ENCODE data around the gene HBB.

Gene HBB

DNA sequence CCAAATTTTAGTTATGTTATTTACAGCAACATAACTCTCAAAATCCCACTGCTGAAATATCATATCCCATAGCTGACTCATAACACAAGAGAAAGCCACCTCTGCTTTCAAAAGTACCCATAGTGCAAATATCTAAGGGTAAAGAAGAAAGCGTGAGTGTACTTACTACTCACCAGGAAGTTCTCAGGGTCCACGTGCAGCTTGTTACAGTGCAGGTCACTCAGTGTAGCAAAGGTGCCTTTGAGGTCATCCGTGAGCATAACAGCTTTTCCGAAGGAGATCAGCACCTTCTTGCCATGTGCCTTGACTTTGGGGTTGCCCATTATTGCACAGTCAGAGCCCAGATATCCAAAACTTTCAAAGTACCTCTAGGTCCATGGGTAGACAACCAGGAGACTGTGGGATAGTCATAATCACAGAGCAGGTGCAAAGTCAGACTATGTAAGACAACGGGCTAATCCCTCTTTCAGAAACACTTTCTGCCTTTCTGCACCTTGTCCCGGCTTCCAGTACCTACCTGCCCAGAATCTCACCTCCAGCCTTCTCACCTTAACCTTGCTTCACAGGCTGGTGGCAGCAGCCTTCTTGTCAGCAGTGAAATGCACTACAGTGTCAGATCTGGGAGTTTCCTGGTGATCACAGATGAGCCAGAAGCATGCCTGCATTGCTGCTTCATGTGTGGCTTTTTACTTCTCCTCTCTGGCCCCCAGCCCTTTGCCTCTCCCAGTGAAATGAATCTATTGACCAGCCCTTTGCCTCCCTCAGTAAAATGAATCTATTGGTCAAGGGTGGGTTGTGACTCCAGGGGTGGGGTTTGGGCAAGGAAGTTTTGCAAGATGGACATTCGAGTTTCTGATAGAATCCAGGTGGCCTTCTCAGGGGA is 16.3 kb upstream of the HBB start:
- Histone ChIP-seq H3K4me3 (ENCODE audit: low read length) (no peak overlapping the region), H3K36me3 (ENCODE audit: control insufficient read depth, insufficient read depth, low read length) (no peaks in the 10 kb centered on the region), H3K9ac (ENCODE audit: low read length) (no peak overlapping the region), H3K27me3 (ENCODE audit: control insufficient read depth, insufficient read depth, low read length) (no peaks in the 10 kb centered on the region), H3K9me3 (ENCODE audit: control insufficient read depth, low read length) (no peaks in the 10 kb centered on the region), H3K4me1 (ENCODE audit: control insufficient read depth, insufficient read depth, low read length) (no peaks in the 10 kb centered on the region)

DNA sequence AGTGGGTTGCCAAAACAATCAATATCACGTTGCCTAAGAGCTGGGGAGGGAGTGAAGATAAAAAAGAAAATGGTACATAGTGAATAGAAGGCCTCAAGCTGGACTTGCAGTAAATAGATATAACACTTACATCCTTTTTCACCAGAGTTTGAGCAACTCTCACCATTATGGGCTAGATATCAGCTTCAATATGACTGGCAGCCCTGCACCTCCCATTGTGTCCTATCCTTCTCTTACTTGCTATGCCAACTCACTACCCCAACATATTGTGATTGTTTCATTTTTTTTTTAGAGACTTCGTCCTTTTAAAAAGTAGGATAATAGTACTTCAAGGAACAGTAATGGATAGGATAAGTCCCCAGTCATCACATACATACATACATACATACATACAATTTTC is 15.3 kb upstream of the HBB start:
- no peaks in the 10 kb centered on the region for H3K27me3 ChIP-seq (ENCODE audit: control insufficient read depth, insufficient read depth, low read length)
- no peak overlapping the region for H3K9ac ChIP-seq (ENCODE audit: low read length)
- H3K4me3 ChIP-seq (ENCODE audit: low read length) = no peak overlapping the region
- H3K9me3 ChIP-seq (ENCODE audit: control insufficient read depth, low read length) = no peaks in the 10 kb centered on the region
- H3K36me3 ChIP-seq (ENCODE audit: control insufficient read depth, insufficient read depth, low read length) = no peaks in the 10 kb centered on the region
- H3K4me1 ChIP-seq (ENCODE audit: control insufficient read depth, insufficient read depth, low read length) = no peaks in the 10 kb centered on the region

DNA sequence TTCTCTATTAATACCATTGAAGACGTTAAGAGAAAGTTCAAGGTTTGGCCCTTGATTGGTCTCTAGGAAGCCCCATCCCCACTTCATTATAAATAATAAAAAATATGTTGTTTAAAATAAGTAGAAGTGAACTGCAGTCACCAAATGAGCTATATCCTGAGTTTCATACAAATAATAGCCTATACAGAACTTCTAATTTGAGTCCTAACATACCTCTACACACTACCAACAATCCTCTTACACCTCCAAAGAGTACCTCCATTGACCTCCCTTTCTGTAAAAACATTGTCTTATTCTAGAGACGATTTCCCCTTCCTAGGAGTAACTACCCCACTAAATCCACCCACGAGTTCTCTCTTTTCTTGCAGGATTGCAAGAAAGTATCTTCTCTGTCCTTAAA is 14.6 kb upstream of the HBB start:
- Histone ChIP-seq H3K4me3 (ENCODE audit: low read length) (no peak overlapping the region), H3K36me3 (ENCODE audit: control insufficient read depth, insufficient read depth, low read length) (no peaks in the 10 kb centered on the region), H3K27me3 (ENCODE audit: control insufficient read depth, insufficient read depth, low read length) (no peaks in the 10 kb centered on the region), H3K9ac (ENCODE audit: low read length) (no peak overlapping the region), H3K4me1 (ENCODE audit: control insufficient read depth, insufficient read depth, low read length) (no peaks in the 10 kb centered on the region), H3K9me3 (ENCODE audit: control insufficient read depth, low read length) (no peaks in the 10 kb centered on the region)

DNA sequence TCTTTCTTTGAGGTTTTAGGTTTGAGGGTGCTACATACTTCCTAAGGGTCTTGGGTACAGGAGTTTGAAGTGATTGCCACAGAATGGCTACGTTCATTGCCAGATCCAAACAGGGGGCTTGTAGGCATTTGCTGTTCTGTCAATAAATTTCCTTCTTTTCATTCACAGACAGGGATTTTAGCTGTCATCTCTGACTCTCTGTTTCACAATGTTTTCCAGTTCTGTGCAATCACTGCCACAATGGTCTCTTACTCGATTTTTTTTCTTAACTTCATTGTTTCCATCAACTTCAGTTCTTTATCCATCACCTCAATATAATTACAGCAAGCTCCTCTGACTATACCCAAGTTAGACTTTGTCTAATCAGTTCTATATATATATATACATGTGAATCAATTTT is 13.6 kb upstream of the HBB start:
- Histone ChIP-seq H3K4me1 (ENCODE audit: control insufficient read depth, insufficient read depth, low read length) (no peaks in the 10 kb centered on the region), H3K9ac (ENCODE audit: low read length) (no peak overlapping the region), H3K9me3 (ENCODE audit: control insufficient read depth, low read length) (no peaks in the 10 kb centered on the region), H3K27me3 (ENCODE audit: control insufficient read depth, insufficient read depth, low read length) (no peaks in the 10 kb centered on the region), H3K4me3 (ENCODE audit: low read length) (no peak overlapping the region), H3K36me3 (ENCODE audit: control insufficient read depth, insufficient read depth, low read length) (no peaks in the 10 kb centered on the region)

DNA sequence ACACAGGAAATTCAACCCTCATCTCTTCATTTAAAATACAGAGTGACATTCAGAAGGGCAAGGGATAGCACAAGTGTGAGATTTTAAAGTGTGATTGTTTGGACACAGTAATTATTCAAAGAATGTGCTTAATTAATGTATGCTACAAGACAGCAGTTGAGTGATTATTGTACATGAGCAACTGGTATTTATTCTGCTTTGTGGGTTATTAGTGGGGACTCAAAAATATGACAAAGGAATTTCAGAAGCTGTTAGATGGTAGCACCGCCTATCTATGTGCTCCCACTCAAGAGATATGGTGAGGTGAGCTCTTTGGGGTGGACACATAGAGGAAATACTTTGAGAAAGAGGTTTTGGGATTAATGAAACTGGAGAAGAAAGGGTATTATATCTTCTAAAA is 13.2 kb upstream of the HBB start:
- no peaks in the 10 kb centered on the region for H3K27me3 ChIP-seq (ENCODE audit: control insufficient read depth, insufficient read depth, low read length)
- no peak overlapping the region for H3K9ac ChIP-seq (ENCODE audit: low read length)
- no peaks in the 10 kb centered on the region for H3K9me3 ChIP-seq (ENCODE audit: control insufficient read depth, low read length)
- H3K36me3 ChIP-seq (ENCODE audit: control insufficient read depth, insufficient read depth, low read length) = no peaks in the 10 kb centered on the region
- no peaks in the 10 kb centered on the region for H3K4me1 ChIP-seq (ENCODE audit: control insufficient read depth, insufficient read depth, low read length)
- no peak overlapping the region for H3K4me3 ChIP-seq (ENCODE audit: low read length)

DNA sequence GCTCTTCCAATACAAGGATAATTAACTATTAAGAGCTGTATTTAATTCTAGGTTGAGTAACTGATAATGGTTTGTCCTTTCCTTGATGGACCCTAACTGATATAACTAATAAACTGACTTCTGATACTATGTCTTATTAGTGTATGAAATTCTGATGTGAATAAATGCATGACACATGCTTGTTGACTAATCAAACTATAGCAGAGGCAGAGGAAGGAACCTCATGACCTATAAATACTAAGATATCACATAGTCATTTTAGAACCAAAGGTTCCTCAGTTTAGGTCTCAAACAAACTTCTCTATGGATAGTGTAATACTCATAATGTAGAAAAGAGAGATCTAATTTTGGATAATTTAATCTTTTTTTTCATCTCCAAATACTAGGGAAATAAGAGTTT is 12.2 kb upstream of the HBB start:
- H3K4me1 ChIP-seq (ENCODE audit: control insufficient read depth, insufficient read depth, low read length) = no peaks in the 10 kb centered on the region
- H3K9ac ChIP-seq (ENCODE audit: low read length) = no peak overlapping the region
- no peaks in the 10 kb centered on the region for H3K27me3 ChIP-seq (ENCODE audit: control insufficient read depth, insufficient read depth, low read length)
- H3K4me3 ChIP-seq (ENCODE audit: low read length) = no peak overlapping the region
- H3K9me3 ChIP-seq (ENCODE audit: control insufficient read depth, low read length) = no peaks in the 10 kb centered on the region
- H3K36me3 ChIP-seq (ENCODE audit: control insufficient read depth, insufficient read depth, low read length) = no peaks in the 10 kb centered on the region

DNA sequence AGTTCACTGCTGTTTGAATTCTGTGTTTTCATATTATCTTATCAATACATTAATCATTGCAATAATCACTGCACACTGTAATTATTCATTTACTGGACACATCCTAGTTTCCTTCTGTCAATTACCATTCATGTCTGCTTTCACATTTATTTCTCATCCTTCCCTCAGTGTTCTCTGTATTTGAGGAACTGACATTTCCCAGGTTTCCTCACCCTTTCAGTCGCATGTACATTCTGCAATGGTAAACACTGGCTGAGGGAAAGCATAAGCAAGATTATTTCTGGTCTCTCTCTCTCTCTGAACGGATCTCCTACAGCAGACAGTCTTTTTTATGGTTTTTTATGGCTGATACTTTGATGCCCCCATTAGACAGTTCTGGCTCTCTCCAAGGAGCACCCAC is 11.6 kb upstream of the HBB start:
- no peaks in the 10 kb centered on the region for H3K9me3 ChIP-seq (ENCODE audit: control insufficient read depth, low read length)

DNA sequence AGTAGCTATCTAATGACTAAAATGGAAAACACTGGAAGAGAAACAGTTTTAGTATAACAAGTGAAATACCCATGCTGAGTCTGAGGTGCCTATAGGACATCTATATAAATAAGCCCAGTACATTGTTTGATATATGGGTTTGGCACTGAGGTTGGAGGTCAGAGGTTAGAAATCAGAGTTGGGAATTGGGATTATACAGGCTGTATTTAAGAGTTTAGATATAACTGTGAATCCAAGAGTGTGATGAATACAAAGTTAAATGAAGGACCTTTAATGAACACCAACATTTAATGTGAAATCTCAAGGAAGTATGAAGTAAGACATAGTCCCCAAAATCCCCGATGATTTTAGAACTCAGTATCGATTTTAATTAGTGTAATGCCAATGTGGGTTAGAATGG is 10.5 kb upstream of the HBB start:
- H3K4me3 ChIP-seq (ENCODE audit: low read length) = no peak overlapping the region
- H3K9me3 ChIP-seq (ENCODE audit: control insufficient read depth, low read length) = no peaks in the 10 kb centered on the region
- H3K36me3 ChIP-seq (ENCODE audit: control insufficient read depth, insufficient read depth, low read length) = no peaks in the 10 kb centered on the region
- H3K9ac ChIP-seq (ENCODE audit: low read length) = no peak overlapping the region
- no peaks in the 10 kb centered on the region for H3K4me1 ChIP-seq (ENCODE audit: control insufficient read depth, insufficient read depth, low read length)
- H3K27me3 ChIP-seq (ENCODE audit: control insufficient read depth, insufficient read depth, low read length) = no peaks in the 10 kb centered on the region

More for the DNA sequence above, 11.6 kb upstream of the HBB start:
- H3K4me1 ChIP-seq (ENCODE audit: control insufficient read depth, insufficient read depth, low read length) = no peaks in the 10 kb centered on the region
- H3K9ac ChIP-seq (ENCODE audit: low read length) = no peak overlapping the region
- no peaks in the 10 kb centered on the region for H3K36me3 ChIP-seq (ENCODE audit: control insufficient read depth, insufficient read depth, low read length)
- H3K4me3 ChIP-seq (ENCODE audit: low read length) = no peak overlapping the region
- H3K27me3 ChIP-seq (ENCODE audit: control insufficient read depth, insufficient read depth, low read length) = no peaks in the 10 kb centered on the region

DNA sequence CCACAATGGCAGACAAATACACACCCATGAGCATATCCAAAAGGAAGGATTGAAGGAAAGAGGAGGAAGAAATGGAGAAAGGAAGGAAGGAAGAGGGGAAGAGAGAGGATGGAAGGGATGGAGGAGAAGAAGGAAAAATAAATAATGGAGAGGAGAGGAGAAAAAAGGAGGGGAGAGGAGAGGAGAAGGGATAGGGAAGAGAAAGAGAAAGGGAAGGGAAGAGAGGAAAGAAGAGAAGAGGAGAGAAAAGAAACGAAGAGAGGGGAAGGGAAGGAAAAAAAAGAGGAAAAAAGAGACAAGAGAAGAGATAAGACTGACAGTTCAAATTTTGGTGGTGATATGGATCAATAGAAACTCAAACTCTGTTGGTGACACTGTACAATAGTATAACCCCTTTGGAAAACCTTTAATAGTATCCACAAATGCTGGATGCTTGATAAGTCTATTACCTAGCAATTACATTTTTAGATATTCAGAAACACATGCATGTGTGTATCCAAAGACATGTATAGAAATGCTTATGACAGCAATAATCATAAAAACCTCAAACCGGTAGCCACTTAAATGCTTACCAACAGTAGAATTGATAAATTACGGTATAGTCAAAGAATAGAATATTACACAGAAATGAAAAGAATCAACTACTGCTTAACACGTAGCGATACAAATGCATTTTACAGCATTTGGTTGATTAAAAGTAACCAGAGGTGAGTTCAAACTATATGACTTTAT is 8.7 kb upstream of the HBB start:
- H3K27me3 ChIP-seq (ENCODE audit: control insufficient read depth, insufficient read depth, low read length) = no peaks in the 10 kb centered on the region
- H3K4me1 ChIP-seq (ENCODE audit: control insufficient read depth, insufficient read depth, low read length) = no peaks in the 10 kb centered on the region
- H3K4me3 ChIP-seq (ENCODE audit: low read length) = no peak overlapping the region
- no peak overlapping the region for H3K9ac ChIP-seq (ENCODE audit: low read length)
- H3K36me3 ChIP-seq (ENCODE audit: control insufficient read depth, insufficient read depth, low read length) = no peaks in the 10 kb centered on the region
- H3K9me3 ChIP-seq (ENCODE audit: control insufficient read depth, low read length) = no peaks in the 10 kb centered on the region

DNA sequence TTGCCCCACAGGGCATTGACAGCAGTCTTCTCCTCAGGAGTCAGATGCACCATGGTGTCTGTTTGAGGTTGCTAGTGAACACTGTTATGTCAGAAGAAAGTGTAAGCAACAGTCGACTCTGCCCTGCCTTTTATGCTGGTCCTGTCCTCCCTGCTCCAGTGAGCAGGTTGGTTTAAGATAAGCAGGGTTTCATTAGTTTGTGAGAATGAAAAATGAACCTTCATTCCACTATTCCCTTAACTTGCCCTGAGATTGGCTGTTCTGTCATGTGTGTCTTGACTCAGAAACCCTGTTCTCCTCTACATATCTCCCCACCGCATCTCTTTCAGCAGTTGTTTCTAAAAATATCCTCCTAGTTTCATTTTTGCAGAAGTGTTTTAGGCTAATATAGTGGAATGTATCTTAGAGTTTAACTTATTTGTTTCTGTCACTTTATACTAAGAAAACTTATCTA is 7.5 kb upstream of the HBB start, which contains the start of gene HBD:
Gene HBD (minus strand): TSS at position 103 of the 454 bp plus-strand sequence. CDS start 50 bp downstream, at position 53.
- H3K36me3 ChIP-seq (ENCODE audit: control insufficient read depth, insufficient read depth, low read length) = no peaks in the 10 kb centered on the region
- no peak within 1 kb of the TSS for H3K9ac ChIP-seq (ENCODE audit: low read length)
- no peak within 1 kb of the TSS for H3K4me3 ChIP-seq (ENCODE audit: low read length)
- H3K27me3 ChIP-seq (ENCODE audit: control insufficient read depth, insufficient read depth, low read length) = no peaks in the 10 kb centered on the region
- H3K9me3 ChIP-seq (ENCODE audit: control insufficient read depth, low read length) = no peaks in the 10 kb centered on the region
- H3K4me1 ChIP-seq (ENCODE audit: control insufficient read depth, insufficient read depth, low read length) = no peaks in the 10 kb centered on the region

DNA sequence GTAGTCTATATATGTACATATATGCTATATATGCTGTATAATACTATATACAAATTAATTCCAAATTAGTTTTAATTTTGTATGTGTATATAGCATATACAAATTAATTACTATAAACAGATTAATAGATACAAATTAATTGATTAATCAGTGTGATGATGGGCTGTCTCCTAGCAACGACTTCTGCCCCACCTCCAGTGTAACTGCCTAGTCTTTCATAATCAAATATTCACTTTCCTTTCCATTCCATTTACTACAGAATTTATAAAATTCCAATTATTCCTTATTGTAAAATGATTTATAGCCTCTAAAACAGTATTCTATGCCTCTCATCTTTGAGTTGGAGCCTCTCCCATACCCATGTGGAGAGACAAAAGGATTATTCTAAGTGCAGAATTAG is 6.4 kb upstream of the HBB start:
- Histone ChIP-seq H3K4me1 (ENCODE audit: control insufficient read depth, insufficient read depth, low read length) (no peaks in the 10 kb centered on the region), H3K4me3 (ENCODE audit: low read length) (no peak overlapping the region), H3K36me3 (ENCODE audit: control insufficient read depth, insufficient read depth, low read length) (no peaks in the 10 kb centered on the region), H3K9ac (ENCODE audit: low read length) (no peak overlapping the region), H3K27me3 (ENCODE audit: control insufficient read depth, insufficient read depth, low read length) (no peaks in the 10 kb centered on the region), H3K9me3 (ENCODE audit: control insufficient read depth, low read length) (no peaks in the 10 kb centered on the region)

DNA sequence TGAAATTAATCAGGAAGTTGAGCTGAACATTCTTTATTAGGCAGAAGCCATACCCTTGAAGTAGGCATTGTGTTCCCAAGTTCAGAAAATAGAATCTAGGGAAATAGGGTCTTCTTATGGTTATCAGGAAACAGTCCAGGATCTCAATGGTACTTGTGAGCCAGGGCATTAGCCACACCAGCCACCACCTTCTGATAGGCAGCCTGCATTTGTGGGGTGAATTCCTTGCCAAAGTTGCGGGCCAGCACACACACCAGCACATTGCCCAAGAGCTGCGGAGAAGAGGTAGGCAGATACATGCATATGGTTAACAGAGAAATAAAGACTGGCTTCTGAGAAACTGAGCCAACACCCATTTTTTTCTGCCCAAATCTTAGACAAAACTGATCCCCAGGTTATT is 6.0 kb upstream of the HBB start:
- Histone ChIP-seq H3K4me3 (ENCODE audit: low read length) (no peak overlapping the region), H3K36me3 (ENCODE audit: control insufficient read depth, insufficient read depth, low read length) (no peaks in the 10 kb centered on the region), H3K9me3 (ENCODE audit: control insufficient read depth, low read length) (no peaks in the 10 kb centered on the region), H3K4me1 (ENCODE audit: control insufficient read depth, insufficient read depth, low read length) (no peaks in the 10 kb centered on the region), H3K9ac (ENCODE audit: low read length) (no peak overlapping the region), H3K27me3 (ENCODE audit: control insufficient read depth, insufficient read depth, low read length) (no peaks in the 10 kb centered on the region)

Measured in mucosa of stomach (tissue), 1 donor.